GM18499 (cell line): ENCODE data around the gene UFSP2.

Experiments
- ATAC-seq: cut with Tn5 transposase; IDR thresholded peaks from one replicate; pipeline ENCODE4 v1.9.1; 2021; ENCODE audit warnings: moderate number of reproducible peaks; ENCODE audit not compliant: insufficient read depth, unreplicated experiment

Gene UFSP2

GRCh38 chr4:185429660-185430059, 3.9 kb upstream of the UFSP2 start:
- no peak for ATAC-seq

GRCh38 chr4:185426960-185427688, 1.4 kb upstream of the UFSP2 start:
- no peak for ATAC-seq

- peak; percentile 3 for ATAC-seq
Measured at GRCh38 chr4:185424905-185425646, 688 bp downstream of the UFSP2 start.

- ATAC-seq: no peak
Measured at GRCh38 chr4:185421366-185422124, 4.2 kb downstream of the UFSP2 start.

- ATAC-seq: no peak
Measured at GRCh38 chr4:185416955-185417354, 8.8 kb downstream of the UFSP2 start.

- no peak for ATAC-seq
Measured at GRCh38 chr4:185412412-185412811, 13.4 kb downstream of the UFSP2 start.

GRCh38 chr4:185411849-185412248, 13.9 kb downstream of the UFSP2 start:
- ATAC-seq: no peak

GRCh38 chr4:185408432-185408831, 17.3 kb downstream of the UFSP2 start:
- ATAC-seq: no peak

- ATAC-seq: peak; percentile 51
Measured at GRCh38 chr4:185405296-185405999, 20.3 kb downstream of the UFSP2 start.

- ATAC-seq: no peak
Measured at GRCh38 chr4:185404031-185404430, 21.7 kb downstream of the UFSP2 start.

GRCh38 chr4:185399466-185399865, 26.3 kb downstream of the UFSP2 start:
- no peak for ATAC-seq

GRCh38 chr4:185398618-185399017, 27.1 kb downstream of the UFSP2 start:
- no peak for ATAC-seq

GRCh38 chr4:185396724-185397385, 28.9 kb downstream of the UFSP2 start, which contains the start of gene ANKRD37:
Gene ANKRD37 (plus strand): TSS chr4:185396841. CDS start chr4:185396924, 83 bp downstream.
- ATAC-seq: no peak

GRCh38 chr4:185395956-185396723, 29.6 kb downstream of the UFSP2 start:
- peak; percentile 54 for ATAC-seq

GRCh38 chr4:185395238-185395955, 30.4 kb downstream of the UFSP2 start, which contains the start of gene LRP2BP:
Gene LRP2BP (minus strand): TSS chr4:185395924. CDS start chr4:185378186, 17,738 bp downstream.
- no peak for ATAC-seq

- ATAC-seq: no peak
Measured at GRCh38 chr4:185394568-185395237, 31.1 kb downstream of the UFSP2 start.

GRCh38 chr4:185392156-185392555, 33.6 kb downstream of the UFSP2 start:
- ATAC-seq: no peak

GRCh38 chr4:185390941-185391340, 34.8 kb downstream of the UFSP2 start:
- ATAC-seq: no peak
